IMR-90 (cell line): ENCODE data around the gene ANKRD22. TPM values are rescaled to one million over a fixed set of nuclear protein-coding genes. Genes with fewer than 3 reads are reported as not detected.

Experiments used
- ATAC-seq: fragments of 200-7000 bp; cut with Tn5 transposase; 2 replicates; pipeline ENCODE4 v1.9.1; 2020; ENCODE audit warnings: low read depth, mild to moderate bottlenecking, moderate library complexity
- BruUV-seq: library from RNA; stranded (reverse); fragments of 400-500 nt; replicated peaks from 2 replicates; lab custom pipeline; 2021; lab: Mats Ljungman, UMichigan
- CTCF ChIA-PET: fragments of 300-600 bp; formaldehyde crosslinking; extraction: SDS; loops from one replicate; lab custom pipeline; 2021; ENCODE audit warnings: antibody characterized with exemption; lab: Yijun Ruan, JAX
- POLR2A ChIA-PET: fragments of 300-600 bp; sonication (Branson Sonifier 250); formaldehyde crosslinking; loops from one replicate; lab custom pipeline; 2022; ENCODE audit warnings: antibody characterized with exemption; ENCODE audit not compliant: unreplicated experiment; lab: Charles Lee
- DNase-seq: peaks from one replicate; pipeline ENCODE4 v3.0.0; 2013
- H2AFZ ChIP-seq: replicated peaks from 2 replicates; pipeline ENCODE3; 2013; ENCODE audit warnings: low read length, mild to moderate bottlenecking; ENCODE audit not compliant: poor library complexity
- H2AK5ac ChIP-seq: 2 replicates; pipeline ENCODE4 v1.6.1; 2013; ENCODE audit warnings: low read depth, low read length, inconsistent platforms
- H2AK9ac ChIP-seq: replicated peaks from 2 replicates; pipeline ENCODE3; 2013; ENCODE audit warnings: mild to moderate bottlenecking, low read depth, low read length, moderate library complexity; ENCODE audit not compliant: poor library complexity
- H2BK120ac ChIP-seq: 2 replicates; pipeline ENCODE4 v1.6.1; 2013; ENCODE audit warnings: low read depth, low read length, inconsistent platforms
- H2BK15ac ChIP-seq: 3 replicates; pipeline ENCODE4 v1.6.1; 2013; ENCODE audit warnings: low read depth, low read length, inconsistent platforms
- H2BK20ac ChIP-seq: 2 replicates; pipeline ENCODE4 v1.6.1; 2013; ENCODE audit warnings: low read depth, mild to moderate bottlenecking, inconsistent platforms, low read length, moderate library complexity
- H2BK5ac ChIP-seq: 2 replicates; pipeline ENCODE4 v1.6.1; 2013; ENCODE audit warnings: mild to moderate bottlenecking, low read depth, low read length, inconsistent platforms; ENCODE audit not compliant: poor library complexity, severe bottlenecking
- H3K14ac ChIP-seq: replicated peaks from 2 replicates; pipeline ENCODE4 v1.6.1; 2013; ENCODE audit warnings: low read depth, low read length, inconsistent platforms
- H3K18ac ChIP-seq: 2 replicates; pipeline ENCODE4 v1.6.1; 2013; ENCODE audit warnings: low read depth, low read length, control low read depth
- H3K23ac ChIP-seq: 2 replicates; pipeline ENCODE4 v1.6.1; 2013; ENCODE audit warnings: low read depth, low read length, inconsistent platforms
- H3K27ac ChIP-seq: 2 replicates; pipeline ENCODE4 v1.5.1; 2013; ENCODE audit warnings: mild to moderate bottlenecking, control low read depth, low read length; ENCODE audit not compliant: insufficient read depth
- H3K27me3 ChIP-seq: 2 replicates; pipeline ENCODE4 v1.6.1; 2013; ENCODE audit warnings: low read length; ENCODE audit not compliant: control insufficient read depth, insufficient read depth
- H3K36me3 ChIP-seq: 2 replicates; pipeline ENCODE4 v1.6.1; 2013; ENCODE audit warnings: low read length, mixed read lengths; ENCODE audit not compliant: control insufficient read depth, insufficient read depth
- H3K4ac ChIP-seq: 2 replicates; pipeline ENCODE4 v1.6.1; 2013; ENCODE audit warnings: low read depth, low read length, inconsistent platforms
- H3K4me1 ChIP-seq: 2 replicates; pipeline ENCODE4 v1.6.1; 2013; ENCODE audit warnings: low read length, mixed read lengths; ENCODE audit not compliant: control insufficient read depth, insufficient read depth
- H3K4me2 ChIP-seq: 2 replicates; pipeline ENCODE4 v1.6.1; 2013; ENCODE audit warnings: low read depth, mild to moderate bottlenecking, control low read depth, low read length, moderate library complexity
- H3K4me3 ChIP-seq: 2 replicates; pipeline ENCODE4 v1.5.1; 2013; ENCODE audit warnings: low read depth, mild to moderate bottlenecking, control low read depth, low read length, moderate library complexity; ENCODE audit not compliant: insufficient read depth
- H3K56ac ChIP-seq: 2 replicates; pipeline ENCODE4 v1.6.1; 2013; ENCODE audit warnings: low read length, inconsistent platforms; ENCODE audit not compliant: insufficient read depth; ENCODE audit errors: extremely low read depth
- H3K79me1 ChIP-seq, 2 experiments: 2 replicates each; pipeline ENCODE4 v1.6.1; 2013; ENCODE audit warnings: low read length in 2 of 2, inconsistent platforms in 1 of 2, low read depth in 1 of 2
- H3K9ac ChIP-seq: 2 replicates; pipeline ENCODE4 v1.6.1; 2013; ENCODE audit warnings: low read depth, low read length, control low read depth
- H3K9me1 ChIP-seq: 2 replicates; pipeline ENCODE4 v1.6.1; 2013; ENCODE audit warnings: low read length, inconsistent platforms; ENCODE audit not compliant: insufficient read depth
- H3K9me3 ChIP-seq: 2 replicates; pipeline ENCODE4 v1.6.1; 2013; ENCODE audit warnings: low read length; ENCODE audit not compliant: control insufficient read depth, insufficient read depth
- H4K20me1 ChIP-seq: 2 replicates; pipeline ENCODE4 v1.6.1; 2013; ENCODE audit warnings: low read length, inconsistent platforms; ENCODE audit not compliant: insufficient read depth
- H4K5ac ChIP-seq: 2 replicates; pipeline ENCODE4 v1.6.1; 2013; ENCODE audit warnings: mild to moderate bottlenecking, low read depth, low read length, control low read depth
- H4K8ac ChIP-seq, 2 experiments: 2 replicates each; pipeline ENCODE4 v1.6.1; 2013; ENCODE audit warnings: low read depth in 2 of 2, low read length in 2 of 2, control low read depth in 1 of 2, inconsistent platforms in 1 of 2
- H4K91ac ChIP-seq: 2 replicates; pipeline ENCODE4 v1.6.1; 2013; ENCODE audit warnings: low read depth, low read length, inconsistent platforms; ENCODE audit not compliant: insufficient read depth
- BHLHE40 ChIP-seq: fragments of 150-350 bp; IDR thresholded peaks from 2 replicates; pipeline ENCODE4 v1.6.1; 2016; ENCODE audit warnings: mild to moderate bottlenecking, low read depth, low read length
- CEBPB ChIP-seq: IDR thresholded peaks from 2 replicates; pipeline ENCODE4 v1.6.1; 2012; ENCODE audit warnings: low read depth, low read length, improper control_type of control experiment
- CHD1 ChIP-seq: IDR thresholded peaks from 2 replicates; pipeline ENCODE4 v1.6.1; 2012; ENCODE audit warnings: low read depth, low read length, improper control_type of control experiment
- CTCF ChIP-seq: conservative IDR thresholded peaks from 2 replicates; pipeline ENCODE4 v1.5.1; 2012; ENCODE audit warnings: mild to moderate bottlenecking, low read depth, low read length, improper control_type of control experiment
- FOS ChIP-seq: fragments of 150-350 bp; IDR thresholded peaks from 2 replicates; pipeline ENCODE4 v1.6.1; 2016; ENCODE audit warnings: low read depth, low read length
- MAFK ChIP-seq: IDR thresholded peaks from 2 replicates; pipeline ENCODE4 v1.6.1; 2012; ENCODE audit warnings: low read depth, low read length, improper control_type of control experiment
- MAZ ChIP-seq: IDR thresholded peaks from 2 replicates; pipeline ENCODE4 v1.6.1; 2012; ENCODE audit warnings: low read depth, mild to moderate bottlenecking, low read length, improper control_type of control experiment, moderate library complexity, borderline replicate concordance
- MXI1 ChIP-seq: IDR thresholded peaks from 2 replicates; pipeline ENCODE4 v1.6.1; 2012; ENCODE audit warnings: low read depth, mild to moderate bottlenecking, low read length, moderate library complexity, borderline replicate concordance
- NFE2L2 ChIP-seq: fragments of 150-350 bp; IDR thresholded peaks from 2 replicates; pipeline ENCODE4 v1.6.1; 2016; ENCODE audit warnings: low read depth, mild to moderate bottlenecking, low read length
- POLR2A ChIP-seq: IDR thresholded peaks from 2 replicates; pipeline ENCODE4 v1.6.1; 2012; ENCODE audit warnings: mild to moderate bottlenecking, low read depth, low read length
- RAD21 ChIP-seq: IDR thresholded peaks from 2 replicates; pipeline ENCODE4 v1.6.1; 2012; ENCODE audit warnings: low read length, improper control_type of control experiment
- RCOR1 ChIP-seq: IDR thresholded peaks from 2 replicates; pipeline ENCODE4 v1.6.1; 2012; ENCODE audit warnings: mild to moderate bottlenecking, low read length, improper control_type of control experiment; ENCODE audit not compliant: insufficient replicate concordance
- RFX5 ChIP-seq: IDR thresholded peaks from 2 replicates; pipeline ENCODE4 v1.8.0; 2012; ENCODE audit warnings: low read depth, mild to moderate bottlenecking, low read length, moderate library complexity
- WGBS, 2 experiments: methylation state at CpG; one replicate each; pipeline versions ENCODE4 v1.1.5 to v1.1.7; 2013; ENCODE audit warnings: missing lambda C conversion rate in 2 of 2; ENCODE audit not compliant: insufficient read length in 1 of 2; ENCODE audit errors: extremely low coverage in 2 of 2; 5-methylcytosine and 5-hydroxymethylcytosine counted together
- dilution Hi-C: fragments of 300-500 bp; cut with HindIII; formaldehyde crosslinking; loops from one replicate; pipeline ENCODE4 v1.14.3; 2018; ENCODE audit warnings: low sequenced_read_pairs; ENCODE audit not compliant: unreplicated experiment
- in situ Hi-C: fragments of 300-500 bp; cut with MboI; formaldehyde crosslinking; loops from 3 replicates; pipeline ENCODE4 v1.14.3; 2019; ENCODE audit warnings: low sequenced_read_pairs, inconsistent platforms, mixed read lengths
- intact Hi-C: fragments of 100-400 bp; cut with micrococcal nuclease; formaldehyde crosslinking; loops from 2 replicates; pipeline ENCODE4 v1.10.0; 2022
- polyA plus RNA-seq, 3 experiments: library from polyadenylated mRNA; depleted of rRNA; stranded (reverse); fragments of >200 nt; gene quantifications; 2 replicates each; pipeline ENCODE4 v1.2.3, GENCODE V29; 2012; ENCODE audit warnings: low replicate concordance in 1 of 3
- total RNA-seq: library from RNA; depleted of rRNA; stranded (reverse); fragments of >200 nt; gene quantifications from 2 replicates; pipeline ENCODE4 v1.2.3, GENCODE V29; 2012
- TF ChIP-seq, protein P1 (sequence below): fragments of 150-350 bp; IDR thresholded peaks from 2 replicates; pipeline ENCODE4 v1.6.1; 2017; ENCODE audit warnings: mild to moderate bottlenecking, antibody characterized with exemption, low read length, low read depth

Gene ANKRD22
- total and polyA plus RNA-seq, 2 of the 4 experiments (the other 2 are of a cell fraction), result not detected

DNA sequence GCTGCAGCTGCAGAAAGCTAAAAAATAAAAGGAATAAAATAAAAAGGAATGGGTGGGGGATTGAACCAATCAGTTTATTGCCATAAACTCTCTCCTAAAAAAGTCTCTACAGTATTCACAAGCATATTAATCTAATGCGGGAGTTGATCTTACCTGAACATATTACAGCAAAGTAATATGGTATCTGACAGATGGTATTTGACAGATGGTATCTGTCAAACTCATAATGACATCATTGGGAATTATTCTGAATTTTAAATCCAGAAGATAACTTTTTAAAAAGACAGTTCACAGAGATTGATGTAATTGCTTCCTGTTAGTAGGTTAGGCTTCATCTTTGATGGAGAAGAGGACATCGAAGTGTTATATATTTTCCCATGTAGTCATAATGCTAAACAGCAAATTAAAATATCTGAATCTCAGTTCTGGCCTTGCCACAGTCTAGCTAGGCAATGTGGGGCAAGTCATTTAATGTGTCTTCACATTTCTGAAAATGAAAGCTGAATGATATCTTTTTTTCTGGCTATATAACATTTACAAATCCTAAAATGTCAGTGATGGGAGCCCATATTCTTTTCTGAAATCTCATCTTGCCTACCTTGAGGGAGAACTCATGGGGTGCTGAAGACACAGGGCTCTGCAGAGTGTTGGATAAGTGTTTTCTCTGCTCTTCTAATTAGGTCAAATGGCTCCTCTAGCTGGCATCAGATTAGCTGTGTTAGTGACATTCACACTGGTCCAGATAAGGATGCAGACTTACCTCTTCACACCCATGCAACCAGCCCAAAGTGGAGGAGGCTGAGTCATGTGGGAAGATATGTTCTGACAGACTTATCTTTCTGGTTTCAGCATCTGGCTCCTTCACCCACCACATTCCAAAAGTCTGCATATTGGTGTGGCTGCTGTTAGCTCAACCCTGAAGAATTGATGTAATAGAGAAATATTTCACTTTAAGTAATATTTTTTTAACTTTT, 51.2 kb downstream of the ANKRD22 start (continued):
- TF ChIP-seq RFX5 (no peak), MAZ (no peak)

DNA sequence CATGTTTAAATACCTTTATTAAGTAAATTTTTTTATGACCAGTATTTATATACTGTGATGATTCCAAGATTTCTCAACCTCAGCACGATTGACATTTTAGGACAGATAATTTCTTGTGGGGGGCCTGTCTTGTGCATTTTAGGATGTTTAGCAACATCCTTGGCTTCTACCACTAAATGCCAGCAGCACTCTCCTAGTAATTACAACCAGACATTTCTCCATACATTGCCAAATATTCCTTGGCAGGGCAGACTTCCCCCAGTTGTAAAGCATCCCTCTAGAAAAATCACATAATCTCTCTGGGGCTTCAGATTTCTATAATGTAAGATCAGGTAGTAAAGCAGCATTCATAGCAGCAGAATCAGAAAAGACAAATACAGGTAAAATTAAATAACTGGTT, 56.9 kb downstream of the ANKRD22 start:
- intact Hi-C loops (no loop called here), dilution Hi-C loops (no loop called here), in situ Hi-C loops (no loop called here)
- no peak overlapping the region for H3K56ac ChIP-seq
- H4K5ac ChIP-seq, result no peak overlapping the region
- 0 out of 2 replicates have a peak, but pooled peaks cover 5% of the 10 kb centered on the region for H3K9me1 ChIP-seq
- H3K14ac ChIP-seq, result no peak overlapping the region
- no CpG with 5 or more reads among the region's 1 CpG for WGBS, 2 experiments
- H3K9ac ChIP-seq, result no peak overlapping the region
- H2AK9ac ChIP-seq, result no peak overlapping the region
- no peak for DNase-seq
- no peak overlapping the region for H2BK5ac ChIP-seq
- no peak overlapping the region for H2BK20ac ChIP-seq
- H3K27me3 ChIP-seq, result peaks cover 6% of the 10 kb centered on the region
- no peaks in the 10 kb centered on the region for H3K36me3 ChIP-seq
- H4K8ac ChIP-seq, result no peak overlapping the region
- H3K23ac ChIP-seq, result no peak overlapping the region
- no peak overlapping the region for H2AFZ ChIP-seq
- no peak overlapping the region for H3K4me2 ChIP-seq
- H2BK15ac ChIP-seq, result no peak overlapping the region
- CTCF ChIA-PET, result interaction anchor here (0.6 kb wide), 1 partner anchor 16 kb away, joined by 7 read pairs; no protein-coding TSS in a partner anchor
- no peak overlapping the region for H3K4ac ChIP-seq
- H3K9me3 ChIP-seq, result no peaks in the 10 kb centered on the region
- POLR2A ChIA-PET, result no interaction called here
- BruUV-seq, result no TSS peak
- no peak for ATAC-seq
- H3K18ac ChIP-seq, result no peak overlapping the region
- H3K4me1 ChIP-seq, result peaks cover 1% of the 10 kb centered on the region; the same call in 1 of the 2 replicates
- H4K91ac ChIP-seq, result no peak overlapping the region
- H3K4me3 ChIP-seq, result no peak overlapping the region
- H2BK120ac ChIP-seq, result no peak overlapping the region
- no peaks in the 10 kb centered on the region for H4K20me1 ChIP-seq
- no peak overlapping the region for H3K27ac ChIP-seq
- H3K79me1 ChIP-seq, result no peaks in the 10 kb centered on the region
- H2AK5ac ChIP-seq, result no peak overlapping the region
- TF ChIP-seq FOS (no peak), CEBPB (no peak), NFE2L2 (no peak), CTCF (no peak), RAD21 (no peak), CHD1 (no peak), MXI1 (no peak), RFX5 (no peak), MAZ (no peak), RCOR1 (no peak), MAFK (no peak), BHLHE40 (no peak), POLR2A (no peak)
- TF ChIP-seq, protein P1, sequence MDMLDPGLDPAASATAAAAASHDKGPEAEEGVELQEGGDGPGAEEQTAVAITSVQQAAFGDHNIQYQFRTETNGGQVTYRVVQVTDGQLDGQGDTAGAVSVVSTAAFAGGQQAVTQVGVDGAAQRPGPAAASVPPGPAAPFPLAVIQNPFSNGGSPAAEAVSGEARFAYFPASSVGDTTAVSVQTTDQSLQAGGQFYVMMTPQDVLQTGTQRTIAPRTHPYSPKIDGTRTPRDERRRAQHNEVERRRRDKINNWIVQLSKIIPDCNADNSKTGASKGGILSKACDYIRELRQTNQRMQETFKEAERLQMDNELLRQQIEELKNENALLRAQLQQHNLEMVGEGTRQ, result no peak
